Astrocyte (in vitro differentiated cells and primary cell): ENCODE data around the gene OTOR. TPM values are rescaled to one million over a fixed set of nuclear protein-coding genes. Genes with fewer than 3 reads are reported as not detected.

Experiments
- DNase-seq: peaks from one replicate; pipeline ENCODE4 v3.0.0-alpha.2; 2010; ENCODE audit warnings: low read depth
- FAIRE-seq: peaks from 2 replicates; lab custom pipeline; 2011; peaks lifted over from hg19 to GRCh38; lab: Jason Lieb, UNC
- H2AFZ ChIP-seq: 2 replicates; pipeline ENCODE4 v1.6.0; 2012; ENCODE audit warnings: low read depth, low read length, inconsistent platforms
- H3K27ac ChIP-seq: 2 replicates; pipeline ENCODE4 v1.5.1; 2011; ENCODE audit warnings: low read depth, low read length, inconsistent platforms
- H3K27me3 ChIP-seq: 2 replicates; pipeline ENCODE4 v1.6.0; 2011; ENCODE audit warnings: low read length, inconsistent platforms; ENCODE audit not compliant: insufficient read depth
- H3K36me3 ChIP-seq: 2 replicates; pipeline ENCODE4 v1.5.1; 2011; ENCODE audit warnings: low read length, inconsistent platforms; ENCODE audit not compliant: insufficient read depth
- H3K4me1 ChIP-seq: 2 replicates; pipeline ENCODE4 v1.5.1; 2011; ENCODE audit warnings: low read length, inconsistent platforms; ENCODE audit not compliant: insufficient read depth
- H3K4me2 ChIP-seq: 2 replicates; pipeline ENCODE4 v1.6.0; 2012; ENCODE audit warnings: low read length, inconsistent platforms
- H3K4me3 ChIP-seq: 2 replicates; pipeline ENCODE4 v1.5.1; 2011; ENCODE audit warnings: low read depth, mild to moderate bottlenecking, low read length, inconsistent platforms; ENCODE audit not compliant: insufficient read depth
- H3K79me2 ChIP-seq: 2 replicates; pipeline ENCODE4 v1.6.0; 2012; ENCODE audit warnings: mild to moderate bottlenecking, low read length, inconsistent platforms; ENCODE audit not compliant: insufficient read depth
- H3K9ac ChIP-seq: 2 replicates; pipeline ENCODE4 v1.6.0; 2012; ENCODE audit warnings: mild to moderate bottlenecking, low read length, inconsistent platforms
- H3K9me3 ChIP-seq: 2 replicates; pipeline ENCODE4 v1.5.1; 2012; ENCODE audit warnings: low read depth, mild to moderate bottlenecking, low read length, inconsistent platforms; ENCODE audit not compliant: insufficient read depth
- H4K20me1 ChIP-seq: 2 replicates; pipeline ENCODE4 v1.6.0; 2012; ENCODE audit warnings: low read length, inconsistent platforms; ENCODE audit not compliant: insufficient read depth
- H3K27ac Mint-ChIP-seq: one replicate; pipeline ENCODE4 v1.8.0; 2021; ENCODE audit warnings: mild to moderate bottlenecking, mixed read lengths; ENCODE audit not compliant: unreplicated experiment
- H3K27me3 Mint-ChIP-seq: one replicate; pipeline ENCODE4 v1.8.0; 2021; ENCODE audit warnings: low read depth, mixed read lengths; ENCODE audit not compliant: unreplicated experiment
- H3K36me3 Mint-ChIP-seq: one replicate; pipeline ENCODE4 v1.8.0; 2021; ENCODE audit warnings: low read depth, mixed read lengths; ENCODE audit not compliant: unreplicated experiment
- H3K4me1 Mint-ChIP-seq: one replicate; pipeline ENCODE4 v1.8.0; 2021; ENCODE audit warnings: low read depth, mixed read lengths; ENCODE audit not compliant: unreplicated experiment
- H3K4me3 Mint-ChIP-seq: one replicate; pipeline ENCODE4 v1.8.0; 2021; ENCODE audit warnings: mild to moderate bottlenecking, moderate library complexity, mixed read lengths; ENCODE audit not compliant: unreplicated experiment
- H3K9me3 Mint-ChIP-seq: one replicate; pipeline ENCODE4 v1.8.0; 2021; ENCODE audit warnings: mild to moderate bottlenecking, mixed read lengths; ENCODE audit not compliant: unreplicated experiment
- EZH2 ChIP-seq: IDR thresholded peaks from 2 replicates; pipeline ENCODE4 v1.6.1; 2012; ENCODE audit warnings: mild to moderate bottlenecking, low read length, inconsistent platforms; ENCODE audit not compliant: insufficient read depth
- total RNA-seq: library from RNA; stranded (reverse); gene quantifications from 2 replicates; pipeline ENCODE4 v1.2.1, GENCODE V29; 2021
- TF ChIP-seq, protein P1 (sequence below): IDR thresholded peaks from 2 replicates; pipeline ENCODE4 v1.5.1; 2011; ENCODE audit warnings: low read depth, mild to moderate bottlenecking, inconsistent platforms, low read length, moderate library complexity; ENCODE audit not compliant: insufficient read depth

Gene OTOR
- total RNA-seq, 1 donor from 2014 or later = not detected

DNA sequence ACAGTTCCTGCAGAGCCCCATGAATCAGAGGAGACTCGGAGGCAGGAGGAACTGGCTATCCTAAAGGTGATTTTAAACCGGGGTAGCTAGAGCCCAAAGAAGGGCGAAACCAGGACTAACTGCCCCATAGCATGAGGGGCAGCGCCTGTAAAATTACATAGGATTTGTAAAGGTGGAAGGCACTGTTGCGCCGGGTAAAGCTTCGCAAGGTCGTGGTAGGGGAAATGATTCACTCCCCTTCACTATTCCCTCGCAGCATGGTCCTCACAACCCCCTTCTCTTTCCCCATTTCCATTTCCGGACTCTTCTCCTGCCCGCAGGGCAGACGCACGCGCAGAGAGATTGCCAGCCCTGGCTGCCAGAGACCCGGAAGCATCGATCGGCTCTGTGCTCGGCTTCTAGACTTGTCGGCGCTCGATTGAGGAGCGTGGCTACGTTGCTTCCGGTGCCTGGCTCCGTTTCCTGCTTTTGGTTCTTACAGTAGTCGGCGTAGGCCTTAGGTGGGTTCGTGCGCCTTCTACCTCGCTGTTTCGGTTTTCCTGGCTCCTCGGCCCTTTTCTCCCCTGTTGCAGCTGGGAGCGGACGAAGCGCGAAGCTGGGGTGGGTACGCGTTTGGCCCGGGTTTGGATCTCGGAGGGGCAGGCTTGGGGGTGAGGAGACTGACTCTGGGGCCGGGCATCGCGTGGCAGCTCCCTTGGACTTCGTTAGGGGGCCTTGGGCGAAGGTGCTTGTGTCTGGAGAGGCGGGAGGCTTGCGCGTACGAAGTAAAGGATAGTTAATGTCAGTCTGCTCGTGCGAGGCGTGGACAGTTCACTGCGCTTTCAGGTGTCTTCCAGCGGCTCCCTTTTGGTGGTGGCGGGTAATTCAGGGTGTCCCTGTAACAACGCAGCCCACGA is 18.3 kb upstream of the OTOR start, which contains the start of gene SNRPB2:
Gene SNRPB2, plus strand, starts transcription at position 462 of the 896 bp plus-strand sequence. CDS start 1,677 bp downstream, outside the sequence.
- Mint-ChIP-seq H3K36me3 (peaks cover 6% of the 10 kb centered on the region), H3K27me3 (no peaks in the 10 kb centered on the region), H3K9me3 (no peaks in the 10 kb centered on the region), H3K4me3 (peak within 1 kb of the TSS; percentile 100), H3K27ac (peak within 1 kb of the TSS; percentile 100), H3K4me1 (peaks cover 7% of the 10 kb centered on the region)
- TF ChIP-seq EZH2 = no peak
- TF ChIP-seq, protein P1, sequence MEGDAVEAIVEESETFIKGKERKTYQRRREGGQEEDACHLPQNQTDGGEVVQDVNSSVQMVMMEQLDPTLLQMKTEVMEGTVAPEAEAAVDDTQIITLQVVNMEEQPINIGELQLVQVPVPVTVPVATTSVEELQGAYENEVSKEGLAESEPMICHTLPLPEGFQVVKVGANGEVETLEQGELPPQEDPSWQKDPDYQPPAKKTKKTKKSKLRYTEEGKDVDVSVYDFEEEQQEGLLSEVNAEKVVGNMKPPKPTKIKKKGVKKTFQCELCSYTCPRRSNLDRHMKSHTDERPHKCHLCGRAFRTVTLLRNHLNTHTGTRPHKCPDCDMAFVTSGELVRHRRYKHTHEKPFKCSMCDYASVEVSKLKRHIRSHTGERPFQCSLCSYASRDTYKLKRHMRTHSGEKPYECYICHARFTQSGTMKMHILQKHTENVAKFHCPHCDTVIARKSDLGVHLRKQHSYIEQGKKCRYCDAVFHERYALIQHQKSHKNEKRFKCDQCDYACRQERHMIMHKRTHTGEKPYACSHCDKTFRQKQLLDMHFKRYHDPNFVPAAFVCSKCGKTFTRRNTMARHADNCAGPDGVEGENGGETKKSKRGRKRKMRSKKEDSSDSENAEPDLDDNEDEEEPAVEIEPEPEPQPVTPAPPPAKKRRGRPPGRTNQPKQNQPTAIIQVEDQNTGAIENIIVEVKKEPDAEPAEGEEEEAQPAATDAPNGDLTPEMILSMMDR = no peak
- Histone ChIP-seq H3K27ac (peak within 1 kb of the TSS; percentile 96), H3K27me3 (peaks cover 3% of the 10 kb centered on the region), H3K79me2 (peaks cover 50% of the 10 kb centered on the region), H3K9ac (peak within 1 kb of the TSS; percentile 100), H3K4me3 (peak within 1 kb of the TSS; percentile 98), H3K4me2 (peak within 1 kb of the TSS; percentile 97), H3K36me3 (peaks cover 17% of the 10 kb centered on the region), H3K4me1 (peaks cover 12% of the 10 kb centered on the region), H3K9me3 (no peaks in the 10 kb centered on the region), H2AFZ (peak within 1 kb of the TSS; percentile 100), H4K20me1 (peaks cover 26% of the 10 kb centered on the region)
- DNase-seq (peak; percentile 94), FAIRE-seq (peak; percentile 54)

DNA sequence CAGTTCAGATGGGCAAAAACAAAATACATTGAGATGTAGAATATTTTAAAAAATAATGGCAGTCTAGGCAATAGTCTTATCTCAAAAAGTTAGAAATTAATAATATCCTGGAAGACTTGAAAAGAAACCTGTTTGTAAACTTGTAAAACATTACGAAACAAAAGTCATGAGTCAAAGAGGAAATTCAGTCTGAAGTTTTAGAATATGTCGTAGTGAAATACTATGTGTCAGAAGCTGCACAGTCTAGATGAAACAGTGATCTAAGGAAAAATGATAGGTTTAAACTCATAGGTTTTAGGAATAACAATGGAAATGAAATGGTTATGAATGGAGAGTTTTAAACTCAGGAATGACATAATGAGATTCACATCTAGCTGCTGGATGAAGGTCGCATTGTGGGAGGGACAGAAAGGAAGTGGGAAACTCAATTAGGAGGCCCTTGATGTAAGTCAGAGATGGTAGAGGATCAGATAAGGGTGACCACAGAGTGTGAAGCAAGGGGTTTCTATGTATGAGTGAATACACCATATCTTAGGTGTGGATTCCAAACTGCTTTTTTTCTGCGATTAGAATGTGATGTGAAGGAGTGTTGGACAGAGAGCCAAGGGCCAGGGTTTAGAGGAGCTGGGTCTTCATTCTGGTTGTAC is 15.5 kb upstream of the OTOR start:
- H3K79me2 ChIP-seq = peaks cover 61% of the 10 kb centered on the region
- peaks cover 3% of the 10 kb centered on the region for H3K27me3 ChIP-seq
- H3K4me1 ChIP-seq = peaks cover 12% of the 10 kb centered on the region
- H3K27me3 Mint-ChIP-seq = no peaks in the 10 kb centered on the region
- no peak for DNase-seq
- H3K9me3 Mint-ChIP-seq = no peaks in the 10 kb centered on the region
- no peak overlapping the region for H3K9ac ChIP-seq
- peaks cover 35% of the 10 kb centered on the region for H4K20me1 ChIP-seq
- peaks cover 26% of the 10 kb centered on the region for H3K36me3 ChIP-seq
- FAIRE-seq = no peak
- H3K27ac ChIP-seq = no peak overlapping the region
- no peak overlapping the region for H3K4me3 ChIP-seq
- H3K9me3 ChIP-seq = no peaks in the 10 kb centered on the region
- TF ChIP-seq EZH2 = no peak
- TF ChIP-seq, protein P1 = no peak
- peaks cover 8% of the 10 kb centered on the region for H3K36me3 Mint-ChIP-seq
- no peak overlapping the region for H3K4me3 Mint-ChIP-seq
- no peak overlapping the region for H3K27ac Mint-ChIP-seq
- no peak overlapping the region for H2AFZ ChIP-seq
- no peak overlapping the region for H3K4me2 ChIP-seq
- peaks cover 7% of the 10 kb centered on the region for H3K4me1 Mint-ChIP-seq
